Spleen (tissue), 13 donors: ENCODE measurements around the gene C16orf95. TPM values are rescaled to one million over a fixed set of nuclear protein-coding genes. Genes with fewer than 3 reads are reported as not detected.
A peak's percentile ranks its signal among the peaks of the same experiment; 100 is the strongest.

Experiments used
- DNase-seq: peaks from one replicate; pipeline ENCODE4 v3.0.0-alpha.2; 2020
- H3K27ac ChIP-seq, 8 donors: fragments of 200-600 bp; sonication (generic) in 7 of 8; 1 replicate in 4 of 8; 2 replicates in 4 of 8; pipeline versions ENCODE4 v1.5.0 to v1.8.0; 2016 to 2021; ENCODE audit warnings: inconsistent platforms in 4 of 8, mild to moderate bottlenecking in 4 of 8, moderate library complexity in 1 of 8
- H3K27me3 ChIP-seq, 7 donors: fragments of 200-600 bp; sonication (generic) in 6 of 7; replicated peaks in 1 of 7; 1 replicate in 4 of 7; 2 replicates in 3 of 7; pipeline versions ENCODE4 v1.5.0 to v1.8.0; 2016 to 2021; ENCODE audit warnings: inconsistent platforms in 3 of 7, mild to moderate bottlenecking in 1 of 7
- H3K36me3 ChIP-seq, 6 donors: fragments of 200-600 bp; sonication (generic) in 5 of 6; 1 replicate in 4 of 6; 2 replicates in 2 of 6; pipeline versions ENCODE4 v1.5.0 to v1.8.0; 2016 to 2021; ENCODE audit warnings: inconsistent platforms in 2 of 6
- H3K4me1 ChIP-seq, 6 donors: fragments of 200-600 bp; sonication (generic) in 5 of 6; 1 replicate in 3 of 6; 2 replicates in 3 of 6; pipeline versions ENCODE4 v1.5.0 to v1.8.0; 2016 to 2021; ENCODE audit warnings: inconsistent platforms in 3 of 6
- H3K4me3 ChIP-seq, 8 donors: fragments of 200-600 bp; sonication (generic) in 7 of 8; 1 replicate in 4 of 8; 2 replicates in 4 of 8; pipeline versions ENCODE4 v1.5.0 to v1.8.0; 2016 to 2021; ENCODE audit warnings: inconsistent platforms in 4 of 8, mild to moderate bottlenecking in 4 of 8, moderate library complexity in 2 of 8
- H3K9me3 ChIP-seq, 8 donors: fragments of 200-600 bp; sonication (generic) in 7 of 8; 1 replicate in 4 of 8; 2 replicates in 4 of 8; pipeline versions ENCODE4 v1.5.0 to v1.8.0; 2016 to 2021; ENCODE audit warnings: inconsistent platforms in 4 of 8
- CTCF ChIP-seq, 11 experiments: fragments of 200-600 bp in 7 of 11; fragments of 450-650 bp in 4 of 11; sonication (generic) in 4 of 11; IDR thresholded peaks in 8 of 11; conservative IDR thresholded peaks in 3 of 11; 1 replicate in 7 of 11; 2 replicates in 4 of 11; pipeline versions ENCODE4 v1.4.0 to v1.8.0; 2016 to 2021; ENCODE audit warnings: antibody characterized with exemption in 11 of 11, inconsistent platforms in 4 of 11, mild to moderate bottlenecking in 1 of 11
- POLR2A ChIP-seq, 3 donors: fragments of 450-650 bp; IDR thresholded peaks; one replicate each; pipeline ENCODE4 v1.5.1; 2017; ENCODE audit warnings: antibody characterized with exemption in 3 of 3, mild to moderate bottlenecking in 1 of 3
- POLR2AphosphoS5 ChIP-seq, 3 donors: sonication (generic); formaldehyde crosslinking; IDR thresholded peaks; one replicate each; pipeline ENCODE4 v1.5.1; 2017; ENCODE audit warnings: antibody characterized with exemption in 3 of 3
- WGBS, 5 donors: extraction: QIAGEN DNeasy Blood & Tissue Kit in 3 of 5; methylation state at CpG; one replicate each; pipeline versions ENCODE4 v1.1.5 to v1.1.7; 2013 to 2018; 5-methylcytosine and 5-hydroxymethylcytosine counted together
- intact Hi-C: fragments of 100-400 bp; cut with DNase I; formaldehyde crosslinking; loops from one replicate; pipeline ENCODE4 v1.15.0; 2023; ENCODE audit warnings: low total_unique reads
- long read RNA-seq, 2 donors: transcript quantifications; one replicate each; lab custom pipeline, GENCODE V29; 2026
- polyA plus RNA-seq, 3 donors: library from polyadenylated mRNA; stranded (reverse); fragments of 200-250 nt; gene quantifications; one replicate each; pipeline ENCODE4 v1.2.1, GENCODE V29; 2013
- total RNA-seq, 7 donors: library from RNA; depleted of rRNA in 3 of 7; stranded (reverse); fragments of >200 nt in 3 of 7; fragmentation: NEBNext Ultra II Directional in 4 of 7; extraction: Animal tissue kit (Norgen Biotek cat#: 25700) in 4 of 7; gene quantifications; one replicate each; pipeline versions ENCODE4 v1.1.0 to v1.2.1, GENCODE V29; 2016 to 2021
- donor health status: healthy with polysubstance abuse.
- donor health status: DM: no; HTN: no; CAD: no; lungs with moderate emphysema.
- donor health status: DM: no; HTN: no; CAD: no.
- donor health status: Bipolar disorder and iron deficiency.
- donor health status: healthy.
- donor health status: DM: no; HTN: no; CAD: no.
- donor health status: DM: yes; HTN: yes; CAD: no.

The C16orf95 gene, protein sequence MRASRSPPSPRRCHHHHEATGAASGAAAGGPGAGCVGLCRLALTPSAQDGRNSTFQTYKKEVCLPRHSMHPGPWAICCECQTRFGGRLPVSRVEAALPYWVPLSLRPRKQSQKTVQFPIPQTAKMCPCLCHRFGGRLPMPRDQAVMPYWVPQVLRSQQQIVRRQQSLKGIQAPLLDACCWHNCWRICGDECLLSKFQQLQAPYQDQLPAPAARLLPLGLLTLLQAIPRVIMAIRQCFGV
- total RNA-seq (1 to 10 TPM in 5 of 7 donors, not detected in 2; 1.0 to 2.6 (median 2.0) TPM), polyA plus RNA-seq (1 to 10 TPM; 1.2 to 2.9 (median 2.8) TPM)
- long read RNA-seq, donor 1, partial matches to known transcripts: 0 of 5 reads
- long read RNA-seq, donor 1, other reads (novel, unspliced or antisense): 0 of 5 reads
- long read RNA-seq, donor 2, partial matches to known transcripts: 0 of 2 reads
- long read RNA-seq, donor 2, other reads (novel, unspliced or antisense): 0 of 2 reads

DNA sequence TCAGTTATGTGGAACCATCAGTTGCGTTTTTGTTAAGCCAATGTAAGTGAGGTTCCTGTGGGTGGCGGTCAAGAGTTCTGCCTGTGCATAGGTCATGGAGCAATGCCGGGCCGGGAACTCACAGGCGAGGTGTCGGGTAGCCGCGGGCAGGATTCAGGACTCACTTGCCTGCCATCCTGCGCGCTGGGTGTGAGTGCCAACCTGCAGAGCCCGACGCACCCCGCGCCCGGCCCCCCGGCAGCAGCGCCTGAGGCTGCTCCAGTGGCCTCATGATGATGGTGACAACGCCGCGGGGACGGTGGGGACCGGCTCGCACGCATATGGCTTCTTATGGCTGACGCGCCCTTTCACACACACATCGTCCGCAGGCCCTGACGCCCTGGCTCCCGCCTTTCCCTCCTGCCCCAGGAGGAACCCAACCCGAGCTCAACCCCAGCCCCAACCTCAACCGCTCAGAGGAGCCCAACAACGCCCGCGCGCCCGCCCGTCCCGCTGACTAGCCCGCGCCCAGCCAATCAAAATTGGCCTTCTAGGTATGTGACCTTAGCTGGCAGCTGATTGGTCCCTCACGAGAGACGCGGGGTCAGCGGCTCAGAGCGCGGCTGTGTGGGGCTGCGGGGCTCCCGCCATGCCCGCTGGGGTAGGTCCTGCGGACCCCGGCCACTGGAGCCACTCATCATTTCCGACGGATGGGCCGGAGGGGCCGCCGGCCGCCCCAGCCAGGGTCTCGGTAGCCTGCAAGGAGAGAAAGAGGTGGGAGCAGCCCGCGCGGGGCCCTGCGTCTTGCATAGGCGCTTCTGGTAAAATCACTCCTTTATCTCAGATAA, at the start of gene C16orf95:
TSS of gene C16orf95 (minus strand) at position 470 of the 827 bp plus-strand sequence. CDS start at position 320, 150 bp downstream.
- TF ChIP-seq CTCF (IDR thresholded peaks at IDR 0.05 in 8 of 11, conservative IDR thresholded peaks at IDR 0.05 in 3 of 11): peak in 10 of 11 experiments; percentile 28 to 65 (median 52)
- peak; percentile 98 to 99 (median 98) for TF ChIP-seq POLR2AphosphoS5 (IDR thresholded peaks at IDR 0.05)
- peak in 1 of 3 donors; percentile 86 for TF ChIP-seq POLR2A (IDR thresholded peaks at IDR 0.05)
- peaks cover 7 to 22% (median 10%) of the 10 kb centered on the region in 6 donors for H3K4me1 ChIP-seq
- H3K27ac ChIP-seq: peak within 1 kb of the TSS; percentile 78 to 96 (median 90)
- H3K9me3 ChIP-seq: no peaks in the 10 kb centered on the region
- intact Hi-C loops: loop anchor here (5.0 kb wide), 1 partner anchor 65 kb away; the partner anchor contains the start of gene FBXO31
- no peaks in the 10 kb centered on the region for H3K27me3 ChIP-seq
- H3K36me3 ChIP-seq: no peaks in the 10 kb centered on the region
- WGBS, 5 donors: 0 to 1% (median 0%) methylated on average over 24 to 64 of the region's 64 CpGs
- peak; percentile 96 for DNase-seq
- H3K4me3 ChIP-seq: peak within 1 kb of the TSS; percentile 67 to 91 (median 83)

- Histone ChIP-seq H3K4me3 (no peak overlapping the region), H3K36me3 (peaks cover 0 to 47% (median under 1%) of the 10 kb centered on the region in 6 donors), H3K9me3 (no peaks in the 10 kb centered on the region), H3K27ac (no peak overlapping the region), H3K27me3 (no peaks in the 10 kb centered on the region), H3K4me1 (peaks cover 0 to 59% (median 37%) of the 10 kb centered on the region in 6 donors)
- no peak for TF ChIP-seq POLR2A (IDR thresholded peaks at IDR 0.05)
- no peak for TF ChIP-seq CTCF (IDR thresholded peaks at IDR 0.05 in 8 of 11, conservative IDR thresholded peaks at IDR 0.05 in 3 of 11)
- no peak for TF ChIP-seq POLR2AphosphoS5 (IDR thresholded peaks at IDR 0.05)
- intact Hi-C loops: no loop called here
- WGBS, 5 donors: 83 to 95% (median 90%) methylated on average over 1 of the region's 1 CpG
- DNase-seq: no peak
Measured at GRCh38 chr16:87366930-87367329, 49.7 kb upstream of the C16orf95 start.

GRCh38 chr16:87366288-87366687, 49.1 kb upstream of the C16orf95 start:
- no peak overlapping the region for H3K27ac ChIP-seq
- H3K9me3 ChIP-seq: no peaks in the 10 kb centered on the region
- no peaks in the 10 kb centered on the region for H3K27me3 ChIP-seq
- no peak overlapping the region for H3K4me3 ChIP-seq
- no peak for DNase-seq
- H3K36me3 ChIP-seq: peaks cover 0 to 53% (median 6%) of the 10 kb centered on the region in 6 donors
- intact Hi-C loops: no loop called here
- TF ChIP-seq POLR2A (IDR thresholded peaks at IDR 0.05): no peak
- no peak for TF ChIP-seq CTCF (IDR thresholded peaks at IDR 0.05 in 8 of 11, conservative IDR thresholded peaks at IDR 0.05 in 3 of 11)
- TF ChIP-seq POLR2AphosphoS5 (IDR thresholded peaks at IDR 0.05): no peak
- 92 to 94% (median 93%) methylated on average over 4 of the region's 4 CpGs for WGBS, 5 donors
- peaks cover 0 to 53% (median 37%) of the 10 kb centered on the region in 6 donors for H3K4me1 ChIP-seq
